GM19455 (cell line): ENCODE results near the gene LYAR.

Experiments
- ATAC-seq: cut with Tn5 transposase; IDR thresholded peaks from one replicate; pipeline ENCODE4 v1.9.1; 2021; ENCODE audit not compliant: unreplicated experiment

Gene LYAR

GRCh38 chr4:4317496-4318232 is 27.7 kb upstream of the LYAR start:
- ATAC-seq: no peak

GRCh38 chr4:4316150-4316495 is 26.2 kb upstream of the LYAR start:
- ATAC-seq: no peak

GRCh38 chr4:4315461-4316149 is 25.7 kb upstream of the LYAR start:
- ATAC-seq: no peak

GRCh38 chr4:4311193-4311592 is 21.2 kb upstream of the LYAR start:
- peak; percentile 59 for ATAC-seq

- no peak for ATAC-seq
Observed at GRCh38 chr4:4308800-4309441, 19.0 kb upstream of the LYAR start.

GRCh38 chr4:4306920-4307319 is 17.0 kb upstream of the LYAR start:
- no peak for ATAC-seq

- no peak for ATAC-seq
Observed at GRCh38 chr4:4302416-4302815, 12.5 kb upstream of the LYAR start.

GRCh38 chr4:4302001-4302400 is 12.0 kb upstream of the LYAR start:
- ATAC-seq: no peak

GRCh38 chr4:4299006-4299405 is 9.1 kb upstream of the LYAR start:
- ATAC-seq: no peak

- no peak for ATAC-seq
Observed at GRCh38 chr4:4296283-4296846, 6.4 kb upstream of the LYAR start.

GRCh38 chr4:4293279-4293678 is 3.3 kb upstream of the LYAR start:
- no peak for ATAC-seq

- peak; percentile 30 for ATAC-seq
Observed at GRCh38 chr4:4289597-4289940, 385 bp downstream of the LYAR start.

- ATAC-seq: no peak
Observed at GRCh38 chr4:4289055-4289454, 899 bp downstream of the LYAR start.

- ATAC-seq: no peak
Observed at GRCh38 chr4:4288098-4288497, 1.9 kb downstream of the LYAR start.

GRCh38 chr4:4284827-4285618 is 4.9 kb downstream of the LYAR start:
- no peak for ATAC-seq

GRCh38 chr4:4281787-4282186 is 8.2 kb downstream of the LYAR start:
- ATAC-seq: no peak

- ATAC-seq: no peak
Observed at GRCh38 chr4:4277531-4277930, 12.4 kb downstream of the LYAR start.

GRCh38 chr4:4274226-4274625 is 15.7 kb downstream of the LYAR start:
- no peak for ATAC-seq

GRCh38 chr4:4271912-4272311 is 18.0 kb downstream of the LYAR start:
- no peak for ATAC-seq

GRCh38 chr4:4270529-4270928 is 19.4 kb downstream of the LYAR start:
- no peak for ATAC-seq

GRCh38 chr4:4269856-4270255 is 20.1 kb downstream of the LYAR start:
- ATAC-seq: no peak
